Dendritic cell treated with granulocyte-macrophage colony-stimulating factor and Interleukin-4, amounts not matched to agents 40 ng/mL and 50 ng/mL, for 4 days (primary cell): Measurements from ENCODE around the gene C1orf74.

Source experiments
- H3K27ac Mint-ChIP-seq: one replicate; pipeline ENCODE4 v1.8.0; 2022; ENCODE audit warnings: mild to moderate bottlenecking, mixed read lengths
- H3K27me3 Mint-ChIP-seq: one replicate; pipeline ENCODE4 v1.8.0; 2022; ENCODE audit warnings: mild to moderate bottlenecking, mixed read lengths
- H3K36me3 Mint-ChIP-seq: one replicate; pipeline ENCODE4 v1.8.0; 2022; ENCODE audit warnings: low read depth, mixed read lengths
- H3K4me1 Mint-ChIP-seq: one replicate; pipeline ENCODE4 v1.8.0; 2022; ENCODE audit warnings: low read depth, mixed read lengths
- H3K4me3 Mint-ChIP-seq: one replicate; pipeline ENCODE4 v1.8.0; 2022; ENCODE audit warnings: mild to moderate bottlenecking, moderate library complexity, mixed read lengths
- H3K9me3 Mint-ChIP-seq: one replicate; pipeline ENCODE4 v1.8.0; 2022; ENCODE audit warnings: mixed read lengths
- intact Hi-C: fragments of 100-400 bp; cut with micrococcal nuclease; formaldehyde crosslinking; loops from one replicate; pipeline ENCODE4 v1.15.0; 2022

C1orf74 gene

DNA sequence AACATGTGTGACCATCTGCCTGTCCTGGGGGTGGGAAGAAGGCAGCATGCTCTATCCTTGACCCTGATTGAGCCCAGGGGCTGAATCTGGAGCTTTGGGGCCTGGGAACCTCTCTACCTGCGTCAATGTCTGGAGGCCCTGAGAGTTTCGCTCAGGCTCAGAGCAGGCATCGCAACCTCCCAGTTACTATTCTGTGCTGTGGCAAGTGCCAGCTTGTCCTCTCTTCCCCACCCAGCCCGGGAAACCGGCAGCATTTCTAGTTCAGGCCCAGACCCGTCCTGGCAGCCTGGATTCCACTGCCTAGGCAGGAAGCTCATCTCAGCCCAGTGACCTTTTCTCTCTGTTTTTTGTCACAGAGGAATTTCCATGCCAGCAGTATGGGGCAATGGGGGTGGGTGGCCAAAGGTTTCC is 31.6 kb upstream of the C1orf74 start:
- Mint-ChIP-seq H3K27ac (no peak overlapping the region), H3K36me3 (no peaks in the 10 kb centered on the region), H3K27me3 (peaks cover 18% of the 10 kb centered on the region)

DNA sequence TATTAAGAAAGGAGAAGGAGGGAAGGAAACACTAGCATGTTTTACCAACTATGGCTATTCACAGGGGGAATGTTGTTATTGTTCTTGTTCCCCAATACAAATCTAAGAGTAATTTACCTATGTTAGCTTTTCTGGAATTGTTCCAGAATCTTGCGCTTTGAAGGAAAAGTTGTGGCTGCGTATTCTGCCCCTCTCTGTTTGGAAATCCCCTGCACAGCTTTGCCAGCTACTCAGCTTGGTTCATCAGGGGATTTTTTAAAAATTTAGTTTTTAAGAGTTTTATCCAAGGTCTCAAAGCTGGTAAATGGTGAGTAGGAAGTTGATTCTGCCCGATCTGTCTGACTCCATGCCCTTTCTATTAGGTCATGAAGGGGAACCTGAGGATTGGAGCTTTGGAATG is 31.1 kb upstream of the C1orf74 start:
- Mint-ChIP-seq H3K36me3 (no peaks in the 10 kb centered on the region), H3K27ac (no peak overlapping the region), H3K4me3 (no peak overlapping the region), H3K4me1 (peaks cover 5% of the 10 kb centered on the region), H3K9me3 (no peaks in the 10 kb centered on the region), H3K27me3 (peaks cover 14% of the 10 kb centered on the region)
- intact Hi-C loops = no loop called here

More for the DNA sequence above, 31.6 kb upstream of the C1orf74 start:
- H3K4me1 Mint-ChIP-seq = peaks cover 5% of the 10 kb centered on the region
- H3K9me3 Mint-ChIP-seq = no peaks in the 10 kb centered on the region
- H3K4me3 Mint-ChIP-seq = no peak overlapping the region
- intact Hi-C loops = no loop called here

DNA sequence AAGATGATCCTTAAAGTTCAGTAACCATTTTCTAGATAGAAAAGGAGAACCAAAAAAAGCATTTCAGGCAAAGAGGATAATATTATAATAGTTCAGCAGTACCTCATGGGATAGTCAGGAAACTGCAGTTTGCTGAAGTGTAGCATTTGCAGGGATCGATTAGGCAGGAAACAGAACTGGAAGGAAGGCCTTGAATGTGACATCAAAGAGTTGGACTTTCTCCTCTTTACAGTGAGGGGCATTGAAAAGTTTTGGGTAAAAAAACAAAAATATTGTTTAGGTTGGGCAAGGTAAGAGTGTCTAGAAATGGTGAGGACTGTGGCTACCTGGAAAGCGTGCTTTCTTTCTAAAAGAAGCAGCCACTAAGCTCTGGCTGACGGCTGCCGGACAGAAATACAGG is 29.5 kb upstream of the C1orf74 start:
- intact Hi-C loops = no loop called here
- Mint-ChIP-seq H3K36me3 (no peaks in the 10 kb centered on the region), H3K9me3 (no peaks in the 10 kb centered on the region), H3K27me3 (peaks cover 6% of the 10 kb centered on the region), H3K4me1 (peaks cover 5% of the 10 kb centered on the region), H3K4me3 (no peak overlapping the region), H3K27ac (no peak overlapping the region)

DNA sequence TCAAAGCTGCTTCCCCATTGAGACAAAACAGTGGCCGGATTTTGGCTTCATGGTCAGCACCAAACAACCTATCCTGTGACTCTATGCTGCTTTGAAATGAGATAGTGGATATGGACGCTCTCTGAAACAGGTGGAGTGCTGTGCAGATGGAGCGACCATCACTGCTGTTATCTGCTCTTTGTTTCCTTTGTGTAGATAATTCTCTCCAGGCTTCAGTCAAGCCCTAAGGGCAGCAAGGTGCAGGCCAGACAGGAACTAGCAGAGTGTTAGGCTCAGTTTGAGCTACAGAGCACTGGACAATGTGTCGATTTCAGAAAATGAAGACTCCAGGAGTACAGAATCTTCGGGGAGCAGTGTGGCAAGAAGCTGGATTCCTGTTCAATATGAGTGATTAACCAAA is 26.4 kb upstream of the C1orf74 start:
- Mint-ChIP-seq H3K9me3 (no peaks in the 10 kb centered on the region), H3K36me3 (no peaks in the 10 kb centered on the region), H3K4me1 (peaks cover 20% of the 10 kb centered on the region), H3K27ac (no peak overlapping the region), H3K4me3 (no peak overlapping the region), H3K27me3 (peaks cover 5% of the 10 kb centered on the region)
- intact Hi-C loops = no loop called here

DNA sequence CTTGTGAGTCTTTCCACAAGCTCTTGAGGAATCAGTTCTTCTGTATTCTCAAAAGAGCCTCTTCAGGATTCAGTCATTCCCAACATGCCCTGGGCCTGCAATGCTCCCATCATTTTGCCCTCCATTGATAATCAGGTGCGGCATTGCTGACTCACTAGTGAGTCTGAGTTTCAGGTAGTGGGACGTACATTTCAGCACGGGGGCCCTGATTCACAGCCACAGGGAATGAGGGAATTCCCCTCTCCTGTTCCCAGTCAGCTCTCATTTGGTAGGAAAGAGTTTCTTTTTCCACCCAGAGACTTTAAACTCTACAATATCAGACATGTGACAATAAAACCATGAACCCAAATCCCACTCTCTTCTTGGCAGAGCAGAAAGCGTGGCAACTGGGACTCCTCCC is 25.3 kb upstream of the C1orf74 start:
- no peaks in the 10 kb centered on the region for H3K36me3 Mint-ChIP-seq
- intact Hi-C loops = no loop called here
- no peak overlapping the region for H3K4me3 Mint-ChIP-seq
- H3K9me3 Mint-ChIP-seq = no peaks in the 10 kb centered on the region
- H3K27ac Mint-ChIP-seq = no peak overlapping the region
- H3K27me3 Mint-ChIP-seq = peaks cover 16% of the 10 kb centered on the region
- H3K4me1 Mint-ChIP-seq = peaks cover 21% of the 10 kb centered on the region

DNA sequence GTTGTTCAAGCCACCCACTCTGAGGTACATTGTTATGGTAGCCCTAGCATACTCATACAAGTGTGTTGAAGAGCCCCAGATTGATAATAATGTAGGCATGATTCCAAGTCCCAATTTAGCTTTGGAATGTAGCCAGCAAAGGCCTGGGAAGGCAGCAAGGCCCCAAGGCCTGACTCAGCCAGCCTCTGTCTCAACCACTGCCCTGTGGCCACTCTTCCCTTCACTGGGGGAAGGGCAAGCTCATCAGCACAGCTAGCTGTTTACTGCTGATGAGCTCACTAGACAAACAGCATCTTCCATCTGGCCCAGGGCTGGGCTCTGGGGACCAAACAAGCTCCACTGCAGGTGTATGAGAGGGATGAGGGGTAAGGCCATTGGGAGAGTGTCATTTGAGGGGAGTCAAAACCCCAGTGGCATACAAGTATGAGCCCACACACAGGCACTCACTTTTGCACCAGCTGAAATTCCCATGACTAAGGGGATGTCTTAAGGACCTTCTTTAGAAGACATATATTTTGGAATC is 23.8 kb upstream of the C1orf74 start:
- peaks cover 23% of the 10 kb centered on the region for H3K27me3 Mint-ChIP-seq
- H3K9me3 Mint-ChIP-seq = no peaks in the 10 kb centered on the region
- H3K36me3 Mint-ChIP-seq = no peaks in the 10 kb centered on the region
- H3K4me3 Mint-ChIP-seq = no peak overlapping the region
- H3K27ac Mint-ChIP-seq = no peak overlapping the region
- intact Hi-C loops = no loop called here
- peaks cover 21% of the 10 kb centered on the region for H3K4me1 Mint-ChIP-seq

DNA sequence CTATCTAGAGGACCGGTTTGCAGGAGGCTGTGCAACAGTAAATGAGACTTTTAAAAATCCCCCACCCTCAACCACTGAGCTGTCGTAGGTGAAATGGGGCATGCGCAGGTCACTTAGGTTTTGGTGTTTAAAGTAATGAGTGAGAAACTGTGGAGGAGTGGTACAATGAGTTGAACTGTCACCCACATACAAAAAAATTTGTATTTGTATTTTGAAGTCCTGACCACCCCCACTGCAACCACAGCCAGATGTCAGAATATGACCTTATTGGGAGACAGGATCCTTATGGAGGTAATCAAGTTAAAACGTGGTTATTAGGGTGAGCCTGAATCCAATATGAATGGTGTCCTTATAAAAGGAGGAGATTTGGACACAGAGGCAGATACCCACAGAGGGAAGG is 23.1 kb upstream of the C1orf74 start:
- intact Hi-C loops = no loop called here
- no peaks in the 10 kb centered on the region for H3K9me3 Mint-ChIP-seq
- no peak overlapping the region for H3K27ac Mint-ChIP-seq
- H3K4me3 Mint-ChIP-seq = no peak overlapping the region
- H3K36me3 Mint-ChIP-seq = no peaks in the 10 kb centered on the region
- peaks cover 21% of the 10 kb centered on the region for H3K4me1 Mint-ChIP-seq
- peaks cover 27% of the 10 kb centered on the region for H3K27me3 Mint-ChIP-seq

DNA sequence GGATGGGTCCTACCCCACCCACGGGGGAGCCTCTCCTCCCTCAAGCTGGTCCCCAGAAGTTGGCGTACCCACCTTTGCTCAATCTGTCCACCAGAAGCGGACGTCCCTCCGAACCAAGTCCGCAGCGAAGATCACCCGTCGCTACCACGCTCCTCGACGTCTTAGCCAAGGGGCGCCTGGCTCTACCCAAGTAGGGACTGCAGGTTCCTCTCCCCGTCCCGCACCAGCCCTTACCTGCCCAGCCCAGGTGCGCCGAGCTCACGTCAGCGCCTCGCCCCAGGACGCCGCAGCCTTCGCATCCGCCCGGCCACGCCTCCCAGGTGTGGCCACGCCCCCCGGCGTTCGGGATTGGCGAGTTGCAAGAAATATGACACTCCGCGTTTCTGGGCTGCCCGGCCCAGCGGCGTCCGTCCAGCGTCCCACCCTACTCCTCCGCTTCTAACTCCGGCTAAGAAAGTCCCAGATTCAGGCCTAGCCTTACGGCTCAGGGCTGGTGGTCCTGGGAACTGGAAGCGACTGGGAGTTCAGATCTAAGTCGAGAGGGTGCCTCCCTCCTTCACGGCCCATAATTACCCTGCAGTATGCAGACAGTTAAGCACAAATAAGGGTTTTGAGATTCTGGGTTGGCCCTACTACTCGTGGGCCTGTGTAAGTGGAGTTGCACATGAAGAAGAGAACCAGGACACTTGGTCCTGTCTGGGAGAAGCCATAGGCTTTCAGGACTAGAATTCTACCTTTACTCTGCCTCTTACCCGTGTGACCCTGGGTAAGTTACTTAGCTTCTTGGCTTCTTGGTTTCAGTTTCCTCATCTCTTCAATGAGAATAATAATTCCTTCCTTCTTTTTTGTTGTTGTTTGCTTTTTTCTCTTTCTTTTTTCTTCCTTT is 21.8 kb upstream of the C1orf74 start, which contains the start of gene IRF6:
Gene IRF6 (minus strand): TSS at position 268 of the 886 bp plus-strand sequence. CDS start 4,729 bp downstream, outside the sequence.
- H3K4me1 Mint-ChIP-seq = peaks cover 21% of the 10 kb centered on the region
- no peaks in the 10 kb centered on the region for H3K36me3 Mint-ChIP-seq
- H3K4me3 Mint-ChIP-seq = peak within 1 kb of the TSS; percentile 73
- H3K27ac Mint-ChIP-seq = peak within 1 kb of the TSS; percentile 72
- H3K27me3 Mint-ChIP-seq = peaks cover 37% of the 10 kb centered on the region
- no peaks in the 10 kb centered on the region for H3K9me3 Mint-ChIP-seq
- intact Hi-C loops = no loop called here

DNA sequence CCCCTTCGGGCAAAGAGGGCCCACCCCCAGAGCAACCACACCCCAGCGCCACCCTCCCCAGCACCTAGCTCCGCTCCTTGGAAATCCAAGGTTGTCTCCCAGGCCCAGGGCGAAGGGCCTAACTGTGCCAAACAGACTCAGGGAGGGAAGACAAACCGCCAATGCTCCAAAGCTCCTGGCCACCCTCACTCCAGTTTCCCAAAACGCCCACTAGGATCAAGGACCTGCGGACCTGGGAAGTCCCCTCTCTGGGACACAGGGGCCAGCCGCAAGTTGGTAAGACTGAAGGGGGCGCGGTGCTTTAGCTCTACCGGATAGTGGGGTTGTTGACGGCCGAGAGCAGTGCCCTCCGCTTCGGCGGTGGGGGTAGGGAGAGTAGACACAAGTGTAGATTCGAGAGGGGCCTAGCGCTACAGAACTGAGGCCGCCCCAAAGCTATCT is 21.0 kb upstream of the C1orf74 start:
- peaks cover 21% of the 10 kb centered on the region for H3K4me1 Mint-ChIP-seq
- no peak overlapping the region for H3K4me3 Mint-ChIP-seq
- peak overlapping the region; percentile 72 for H3K27ac Mint-ChIP-seq
- H3K36me3 Mint-ChIP-seq = no peaks in the 10 kb centered on the region
- intact Hi-C loops = no loop called here
- peaks cover 41% of the 10 kb centered on the region for H3K27me3 Mint-ChIP-seq
- H3K9me3 Mint-ChIP-seq = no peaks in the 10 kb centered on the region

DNA sequence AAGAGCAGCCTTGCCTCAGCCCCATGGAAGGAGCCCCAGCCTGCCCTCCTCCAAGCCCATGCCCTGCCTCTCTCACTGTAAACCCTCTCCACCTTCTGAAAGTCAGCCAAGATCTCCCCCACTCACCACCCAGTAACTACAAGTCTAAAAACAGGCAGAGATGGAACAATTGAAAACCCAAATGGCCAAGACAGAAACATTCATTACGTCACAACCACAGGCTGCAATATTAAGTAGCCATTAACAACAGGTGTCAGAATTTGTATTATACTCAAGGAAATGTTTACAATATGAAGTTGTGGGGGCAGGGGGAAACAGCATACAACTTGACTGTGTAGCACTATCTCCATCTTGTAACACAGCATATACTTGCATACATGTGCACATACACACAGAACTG is 19.2 kb upstream of the C1orf74 start:
- Mint-ChIP-seq H3K4me1 (peaks cover 21% of the 10 kb centered on the region), H3K27me3 (peaks cover 39% of the 10 kb centered on the region), H3K36me3 (no peaks in the 10 kb centered on the region), H3K9me3 (no peaks in the 10 kb centered on the region), H3K4me3 (no peak overlapping the region), H3K27ac (no peak overlapping the region)
- intact Hi-C loops = no loop called here

DNA sequence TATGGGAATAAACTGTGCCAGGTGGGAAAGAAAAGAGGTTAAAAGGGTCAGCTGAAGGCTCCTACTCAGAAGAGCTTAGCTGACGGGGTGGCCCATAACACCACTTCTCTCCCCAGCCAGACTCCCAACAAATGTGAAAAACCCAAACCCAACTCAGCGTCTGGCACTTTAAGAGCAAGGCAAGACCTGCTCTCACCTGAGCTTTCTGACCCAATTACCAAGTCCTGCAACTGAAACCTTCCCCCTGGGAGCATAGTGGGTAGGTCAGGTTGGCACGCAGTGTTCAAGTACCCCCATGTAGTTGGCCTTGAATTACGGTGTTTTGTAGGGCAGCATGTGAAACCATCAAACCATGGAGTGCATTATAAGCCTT is 18.4 kb upstream of the C1orf74 start:
- intact Hi-C loops = no loop called here

DNA sequence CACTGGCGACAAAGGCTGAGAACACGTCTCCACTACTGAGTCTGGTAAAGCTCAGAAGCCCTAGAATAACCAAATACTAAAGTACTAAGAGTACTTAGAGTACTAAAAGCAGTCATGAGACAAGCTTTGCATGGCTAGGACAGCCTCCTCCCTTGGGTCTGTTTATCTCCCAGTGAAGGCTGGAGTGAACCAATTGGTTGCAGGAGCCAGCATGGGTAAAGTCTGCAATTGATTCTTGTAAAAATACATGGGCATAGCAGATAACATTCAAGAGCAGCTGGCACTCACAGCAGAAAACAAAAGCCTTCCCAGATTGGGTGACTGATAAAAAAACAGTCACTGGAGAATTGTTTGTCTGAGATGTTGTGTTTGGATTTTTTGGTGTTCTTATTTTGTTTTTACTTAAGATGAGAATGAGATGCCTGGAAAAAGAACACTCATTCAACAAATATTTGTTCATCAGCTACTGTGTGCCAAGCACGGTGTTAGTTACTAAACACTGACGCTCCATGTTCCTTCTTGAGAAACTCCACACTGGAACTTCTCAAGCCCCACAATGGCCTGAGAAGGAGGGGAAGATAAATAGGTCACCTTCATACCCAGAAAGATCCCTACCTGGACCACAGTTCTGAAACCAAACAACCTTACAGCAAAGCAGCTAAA is 17.9 kb upstream of the C1orf74 start:
- Mint-ChIP-seq H3K36me3 (no peaks in the 10 kb centered on the region), H3K4me1 (peaks cover 26% of the 10 kb centered on the region), H3K27ac (no peak overlapping the region), H3K9me3 (no peaks in the 10 kb centered on the region), H3K27me3 (peaks cover 43% of the 10 kb centered on the region), H3K4me3 (no peak overlapping the region)
- intact Hi-C loops = no loop called here

More for the DNA sequence above, 18.4 kb upstream of the C1orf74 start:
- Mint-ChIP-seq H3K4me1 (peaks cover 23% of the 10 kb centered on the region), H3K27me3 (peaks cover 43% of the 10 kb centered on the region), H3K9me3 (no peaks in the 10 kb centered on the region), H3K4me3 (no peak overlapping the region), H3K36me3 (no peaks in the 10 kb centered on the region), H3K27ac (no peak overlapping the region)

DNA sequence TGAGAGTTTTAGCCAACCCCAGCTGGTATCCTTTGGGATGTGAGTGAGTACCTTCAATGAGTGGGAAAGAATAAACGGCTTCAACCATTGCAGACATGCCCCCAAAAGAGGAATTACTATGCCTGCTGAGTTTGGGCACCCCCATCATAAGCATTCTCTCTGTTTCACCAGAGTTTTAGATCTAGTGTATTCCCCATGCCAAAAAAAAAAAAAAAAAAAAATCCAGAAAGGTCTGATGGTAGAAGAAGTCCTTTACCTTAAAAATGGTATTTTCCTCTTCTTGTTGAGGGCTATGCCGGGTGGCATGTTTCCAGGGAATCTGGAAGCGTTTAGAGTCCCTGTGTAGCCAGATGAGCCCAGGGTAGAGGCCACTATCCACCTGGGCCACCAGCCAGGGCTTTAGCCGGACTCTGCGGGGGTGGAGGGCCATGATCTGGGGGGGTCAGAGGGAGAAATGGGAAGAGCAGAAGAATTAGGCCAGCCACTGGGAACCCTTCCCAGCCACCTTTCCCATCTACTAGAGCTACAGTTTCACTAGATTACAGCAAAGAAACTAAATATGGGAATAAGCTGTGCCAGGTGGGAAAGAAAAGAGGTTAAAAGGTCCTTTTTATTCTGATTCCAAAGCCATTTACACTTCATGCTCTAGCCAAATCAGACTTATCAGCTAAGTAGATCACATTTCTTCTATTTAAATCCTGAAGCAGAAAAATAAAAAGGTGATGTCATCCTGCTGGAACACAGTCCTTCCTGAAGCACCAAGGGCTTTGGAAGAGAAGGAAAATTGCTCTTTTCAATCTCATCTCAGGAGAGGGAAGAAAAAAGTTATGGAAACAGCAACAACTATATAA is 16.9 kb upstream of the C1orf74 start:
- H3K27me3 Mint-ChIP-seq = peaks cover 44% of the 10 kb centered on the region
- intact Hi-C loops = no loop called here

More for the DNA sequence above, 16.9 kb upstream of the C1orf74 start:
- no peaks in the 10 kb centered on the region for H3K9me3 Mint-ChIP-seq
- H3K27ac Mint-ChIP-seq = no peak overlapping the region
- no peak overlapping the region for H3K4me3 Mint-ChIP-seq
- peaks cover 20% of the 10 kb centered on the region for H3K4me1 Mint-ChIP-seq
- H3K36me3 Mint-ChIP-seq = no peaks in the 10 kb centered on the region
